Endometrial microvascular endothelial cells (primary cell): ENCODE results near the gene WASHC1. TPM values are rescaled to one million over a fixed set of nuclear protein-coding genes. Genes with fewer than 3 reads are reported as not detected.
"Not testable (repeated sequence)": the region's sequence is repeated elsewhere in the genome, so short reads cannot be mapped to it uniquely, and the experiment has no call there.

Source experiments
- in situ Hi-C: cut with HindIII; loops from 2 replicates; pipeline ENCODE4 v1.10.0; 2017; ENCODE audit warnings: low sequenced_read_pairs, low pct_unique_long_range_greater_than_20kb; ENCODE audit errors: inconsistent ontology term
- total RNA-seq: library from RNA; depleted of rRNA; stranded (reverse); fragments of >200 nt; gene quantifications from one replicate; pipeline ENCODE4 v1.2.3, GENCODE V29; 2015; ENCODE audit errors: inconsistent ontology term

The WASHC1 gene, protein sequence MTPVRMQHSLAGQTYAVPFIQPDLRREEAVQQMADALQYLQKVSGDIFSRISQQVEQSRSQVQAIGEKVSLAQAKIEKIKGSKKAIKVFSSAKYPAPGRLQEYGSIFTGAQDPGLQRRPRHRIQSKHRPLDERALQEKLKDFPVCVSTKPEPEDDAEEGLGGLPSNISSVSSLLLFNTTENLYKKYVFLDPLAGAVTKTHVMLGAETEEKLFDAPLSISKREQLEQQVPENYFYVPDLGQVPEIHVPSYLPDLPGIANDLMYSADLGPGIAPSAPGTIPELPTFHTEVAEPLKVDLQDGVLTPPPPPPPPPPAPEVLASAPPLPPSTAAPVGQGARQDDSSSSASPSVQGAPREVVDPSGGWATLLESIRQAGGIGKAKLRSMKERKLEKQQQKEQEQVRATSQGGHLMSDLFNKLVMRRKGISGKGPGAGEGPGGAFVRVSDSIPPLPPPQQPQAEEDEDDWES
- total RNA-seq: 2.7 TPM

DNA sequence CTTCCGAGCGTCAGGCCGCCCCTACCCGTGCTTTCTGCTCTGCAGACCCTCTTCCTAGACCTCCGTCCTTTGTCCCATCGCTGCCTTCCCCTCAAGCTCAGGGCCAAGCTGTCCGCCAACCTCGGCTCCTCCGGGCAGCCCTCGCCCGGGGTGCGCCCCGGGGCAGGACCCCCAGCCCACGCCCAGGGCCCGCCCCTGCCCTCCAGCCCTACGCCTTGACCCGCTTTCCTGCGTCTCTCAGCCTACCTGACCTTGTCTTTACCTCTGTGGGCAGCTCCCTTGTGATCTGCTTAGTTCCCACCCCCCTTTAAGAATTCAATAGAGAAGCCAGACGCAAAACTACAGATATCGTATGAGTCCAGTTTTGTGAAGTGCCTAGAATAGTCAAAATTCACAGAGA, at the start of gene WASHC1:
Gene WASHC1, minus strand, starts transcription at position 101 of the 400 bp plus-strand sequence. CDS start 4,457 bp downstream, outside the sequence.
- in situ Hi-C loops: not testable (repeated sequence)

- in situ Hi-C loops: not testable (repeated sequence)
These were observed 49.1 kb upstream of the WASHC1 start for GRCh38 chr9:78333-78732.

GRCh38 chr9:76389-76788, 47.1 kb upstream of the WASHC1 start:
- in situ Hi-C loops: not testable (repeated sequence)

- in situ Hi-C loops: not testable (repeated sequence)
These were observed 44.8 kb upstream of the WASHC1 start for GRCh38 chr9:73900-74525.

- in situ Hi-C loops: not testable (repeated sequence)
These were observed 44.0 kb upstream of the WASHC1 start for GRCh38 chr9:73076-73899.

DNA sequence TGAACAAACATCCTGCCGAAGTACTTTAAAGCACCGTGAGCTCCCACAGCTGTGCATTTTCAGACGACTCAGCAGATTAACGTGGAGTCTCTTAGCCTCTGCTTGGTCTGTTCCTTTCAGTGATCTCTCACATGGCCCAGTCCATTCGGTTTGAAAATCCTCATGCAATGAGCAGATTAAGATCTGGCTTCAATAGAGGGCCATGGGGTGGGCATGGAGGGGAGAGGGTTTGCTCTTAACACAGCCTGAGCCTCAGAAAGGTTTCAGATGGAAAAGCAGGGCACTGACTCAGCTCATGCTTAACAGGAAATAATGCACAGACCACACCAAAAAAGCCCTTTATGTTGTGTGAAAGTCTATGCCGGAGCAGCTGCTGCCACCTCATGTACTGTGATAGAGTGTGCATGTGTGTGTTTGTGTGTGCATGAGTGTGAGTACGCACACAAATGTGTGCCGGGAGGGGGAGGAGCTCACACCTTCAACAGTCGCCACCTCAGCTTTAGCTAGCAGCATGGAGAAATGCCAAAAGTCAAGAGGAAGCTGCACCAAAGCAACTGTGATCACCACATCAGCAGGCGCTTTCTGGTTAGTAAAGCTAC, 33.9 kb upstream of the WASHC1 start:
- in situ Hi-C loops: not testable (repeated sequence)

DNA sequence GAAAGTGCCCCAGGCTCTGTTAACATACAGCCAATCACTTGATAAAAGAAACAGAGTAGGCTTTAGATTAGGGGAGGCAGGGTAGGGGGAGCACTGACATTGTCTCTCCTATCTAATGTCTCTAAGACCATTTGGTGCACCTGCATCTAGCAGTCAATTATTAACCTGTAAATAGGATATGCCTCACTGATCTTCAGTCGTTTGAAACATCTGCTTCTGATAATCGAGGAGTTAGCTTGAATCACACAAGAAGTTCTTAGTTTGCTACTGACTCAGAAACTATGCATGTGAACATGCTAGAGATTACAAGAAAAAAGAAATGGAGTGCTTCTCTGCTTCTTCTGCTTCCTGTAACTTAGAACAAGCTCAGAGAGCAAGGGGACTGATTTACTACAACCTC, 23.4 kb upstream of the WASHC1 start:
- in situ Hi-C loops: not testable (repeated sequence)

GRCh38 chr9:48190-48842, 19.1 kb upstream of the WASHC1 start:
- in situ Hi-C loops: not testable (repeated sequence)

- in situ Hi-C loops: not testable (repeated sequence)
These were observed 17.5 kb upstream of the WASHC1 start for GRCh38 chr9:46639-47271.

DNA sequence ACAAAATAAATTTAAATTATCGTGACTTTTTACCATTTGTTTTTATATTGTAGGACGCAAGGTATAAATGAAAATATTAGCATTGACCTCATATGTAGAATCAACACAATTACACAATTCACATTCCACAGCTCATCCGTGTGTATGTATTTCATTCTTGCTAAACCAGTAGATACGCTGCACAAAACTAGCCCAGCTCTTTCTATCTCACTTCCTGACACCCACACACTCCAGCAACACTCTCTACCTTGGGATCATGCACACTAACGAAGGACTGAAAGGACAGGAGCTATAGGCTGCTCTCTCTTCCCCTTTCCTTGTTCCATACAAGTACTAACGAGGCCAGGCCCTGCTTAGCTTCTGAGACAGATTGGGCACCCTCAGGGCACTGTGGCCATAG, 16.9 kb upstream of the WASHC1 start:
- in situ Hi-C loops: not testable (repeated sequence)

- in situ Hi-C loops: not testable (repeated sequence)
These were observed 16.1 kb upstream of the WASHC1 start for GRCh38 chr9:45180-45878.

DNA sequence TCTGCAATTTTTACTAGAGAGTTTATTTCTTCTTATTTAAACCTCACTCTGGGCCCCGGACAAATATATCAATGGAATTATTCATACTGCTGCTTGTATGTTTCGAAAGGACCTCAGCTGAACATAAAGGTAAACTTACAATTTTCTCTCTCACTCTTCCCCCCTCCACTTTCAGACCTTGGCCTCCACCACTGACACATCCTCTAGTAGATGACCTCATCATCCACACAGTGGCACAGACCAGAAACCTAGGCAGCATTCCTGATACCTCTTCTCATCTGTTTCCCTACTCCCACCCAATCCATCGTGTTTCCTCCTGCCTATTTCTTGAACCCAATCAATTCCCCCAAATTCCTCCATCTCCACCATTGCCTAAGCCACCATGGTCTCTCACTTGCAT, 15.2 kb upstream of the WASHC1 start:
- in situ Hi-C loops: not testable (repeated sequence)

DNA sequence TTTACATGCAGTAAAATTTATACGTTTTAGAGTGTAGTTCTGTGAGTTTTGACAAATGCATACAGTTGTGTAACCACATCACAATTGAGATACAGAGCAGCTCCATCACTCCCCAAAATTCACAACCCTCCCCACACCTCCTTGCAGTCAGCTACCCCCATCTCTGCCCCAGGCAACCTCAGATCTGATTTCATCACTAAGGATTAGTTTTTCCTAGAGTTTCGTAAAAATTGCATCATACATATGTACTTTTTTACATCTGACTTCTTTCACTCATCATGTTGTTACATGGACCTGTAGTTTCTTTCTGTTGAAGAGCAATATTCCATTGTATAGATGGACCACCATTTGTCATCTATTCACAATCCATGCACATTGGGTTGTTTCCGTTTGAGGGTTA, 14.4 kb upstream of the WASHC1 start:
- in situ Hi-C loops: not testable (repeated sequence)

DNA sequence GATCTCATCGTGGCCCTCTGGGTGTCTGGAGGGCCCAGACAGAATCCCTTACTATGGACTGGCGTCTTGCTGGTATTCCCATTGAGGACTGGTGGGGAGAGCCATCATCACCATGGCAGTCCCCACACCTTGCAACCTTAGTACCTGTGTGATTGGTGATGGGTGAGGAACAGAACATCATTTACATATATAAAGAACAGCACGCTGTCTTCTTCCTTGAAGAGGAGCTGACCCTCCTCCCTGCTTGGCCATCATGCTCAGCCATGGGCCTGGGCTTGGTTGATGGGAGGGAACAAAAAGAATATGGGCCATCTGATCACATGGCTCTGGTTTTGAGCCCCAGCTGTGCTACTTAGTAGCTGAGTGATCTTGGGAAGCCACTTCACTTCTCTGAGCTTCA, 13.9 kb upstream of the WASHC1 start:
- in situ Hi-C loops: not testable (repeated sequence)

DNA sequence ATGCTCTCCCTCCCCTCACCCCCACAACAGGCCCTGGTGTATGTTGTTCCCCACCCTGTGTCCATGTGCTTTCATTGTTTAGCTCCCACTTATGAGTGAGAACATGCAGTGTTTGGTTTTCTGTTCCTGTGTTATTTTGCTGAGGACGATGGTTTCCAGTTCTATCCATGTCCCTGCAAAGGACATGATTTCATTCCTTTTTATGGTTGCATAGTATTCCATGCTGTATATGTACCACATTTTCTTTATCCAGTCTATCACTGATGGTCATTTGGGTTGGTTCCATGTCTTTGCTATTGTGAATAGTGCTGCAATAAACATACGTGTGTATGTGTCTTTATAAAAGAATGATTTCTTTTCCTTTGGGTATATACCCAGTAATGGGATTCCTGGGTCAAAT, 12.6 kb upstream of the WASHC1 start:
- in situ Hi-C loops: not testable (repeated sequence)

DNA sequence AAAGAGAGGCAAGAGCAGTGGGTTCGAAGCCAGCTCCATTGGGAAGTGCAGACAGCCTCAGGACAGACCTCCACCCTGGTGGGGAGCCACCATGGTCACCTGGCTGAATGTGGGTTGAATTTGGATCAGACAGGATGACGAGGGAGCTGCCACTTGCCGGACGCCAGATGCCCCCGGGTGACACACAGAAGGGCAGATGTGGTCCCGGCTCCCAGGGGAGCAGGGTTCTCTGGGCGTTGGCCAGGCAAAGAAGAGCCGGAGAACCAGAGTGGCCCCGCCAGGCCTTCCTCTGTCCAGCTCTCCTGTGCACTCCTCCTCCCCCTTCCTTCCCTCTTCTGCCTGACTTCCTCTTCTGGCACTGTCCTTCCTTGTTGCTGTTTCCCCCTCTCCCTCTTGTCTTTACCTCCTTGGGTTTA, 12.0 kb upstream of the WASHC1 start:
- in situ Hi-C loops: not testable (repeated sequence)

DNA sequence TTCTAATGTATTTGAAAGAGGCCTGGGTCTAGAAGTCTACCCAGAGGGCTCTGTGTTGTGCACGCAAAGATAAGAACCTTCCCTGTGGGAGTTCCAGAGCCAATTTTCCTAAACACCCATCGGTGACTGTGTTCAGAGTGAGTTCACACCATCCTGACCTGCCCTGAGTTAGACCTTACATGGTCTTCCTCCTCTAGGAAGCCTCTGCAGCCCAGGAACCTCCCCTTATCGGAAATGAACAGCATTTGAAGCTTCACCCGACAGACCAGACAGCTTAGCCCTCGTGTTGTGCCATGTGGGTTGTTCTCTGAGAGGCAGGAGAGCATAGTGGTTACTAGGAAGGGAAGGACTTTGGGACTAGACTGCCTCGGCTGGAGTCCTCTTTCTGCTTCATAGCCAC, 3.1 kb upstream of the WASHC1 start:
- in situ Hi-C loops: not testable (repeated sequence)
